ENCODE measurements around the gene SND1.

SND1 gene

GRCh38 chr7:127650847-127651555 lies 993 bp upstream of the SND1 start:
- TF ChIP-seq ZFP30 (CRISPR knock-in tag; IDR thresholded peaks at IDR 0.05), result no peak
- no peak for TF ChIP-seq RARB (CRISPR knock-in tag; IDR thresholded peaks at IDR 0.05)
- no peak for TF ChIP-seq ARNTL (CRISPR knock-in tag; IDR thresholded peaks at IDR 0.05; ENCODE audit: borderline replicate concordance, low read depth)
- no peak for TF ChIP-seq OSR1 (CRISPR knock-in tag; IDR thresholded peaks at IDR 0.05)
- no peak; the same call in 1 of the 2 replicates for TF ChIP-seq GLIS3 (CRISPR knock-in tag; IDR thresholded peaks at IDR 0.05)
- no peak for TF ChIP-seq TOX (CRISPR knock-in tag; IDR thresholded peaks at IDR 0.05; ENCODE audit: borderline replicate concordance)
- no peak for TF ChIP-seq ZNF70 (CRISPR knock-in tag; IDR thresholded peaks at IDR 0.05)
- TF ChIP-seq SNAI2 (CRISPR knock-in tag; IDR thresholded peaks at IDR 0.05), result no peak
- TF ChIP-seq TCF4 (CRISPR knock-in tag; IDR thresholded peaks at IDR 0.05; ENCODE audit: borderline replicate concordance), result no peak
- TF ChIP-seq ISL1 (CRISPR knock-in tag; IDR thresholded peaks at IDR 0.05), result no peak
- no peak for TF ChIP-seq TSHZ2 (CRISPR knock-in tag; IDR thresholded peaks at IDR 0.05)
- TF ChIP-seq, protein P1, sequence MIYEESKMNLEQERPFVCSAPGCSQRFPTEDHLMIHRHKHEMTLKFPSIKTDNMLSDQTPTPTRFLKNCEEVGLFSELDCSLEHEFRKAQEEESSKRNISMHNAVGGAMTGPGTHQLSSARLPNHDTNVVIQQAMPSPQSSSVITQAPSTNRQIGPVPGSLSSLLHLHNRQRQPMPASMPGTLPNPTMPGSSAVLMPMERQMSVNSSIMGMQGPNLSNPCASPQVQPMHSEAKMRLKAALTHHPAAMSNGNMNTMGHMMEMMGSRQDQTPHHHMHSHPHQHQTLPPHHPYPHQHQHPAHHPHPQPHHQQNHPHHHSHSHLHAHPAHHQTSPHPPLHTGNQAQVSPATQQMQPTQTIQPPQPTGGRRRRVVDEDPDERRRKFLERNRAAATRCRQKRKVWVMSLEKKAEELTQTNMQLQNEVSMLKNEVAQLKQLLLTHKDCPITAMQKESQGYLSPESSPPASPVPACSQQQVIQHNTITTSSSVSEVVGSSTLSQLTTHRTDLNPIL (CRISPR knock-in tag; IDR thresholded peaks at IDR 0.05; ENCODE audit: low read depth), result no peak
- TF ChIP-seq CSDC2 (CRISPR knock-in tag; IDR thresholded peaks at IDR 0.05), result no peak
- no peak for TF ChIP-seq ZFP3 (CRISPR knock-in tag; IDR thresholded peaks at IDR 0.05)
- no peak for TF ChIP-seq ZNF565 (CRISPR knock-in tag; conservative IDR thresholded peaks at IDR 0.05; ENCODE audit: low read depth)
- no peak for TF ChIP-seq ZNF8 (CRISPR knock-in tag; IDR thresholded peaks at IDR 0.05)
- no peak for TF ChIP-seq ESRRG (CRISPR knock-in tag; IDR thresholded peaks at IDR 0.05)
- ATAC-seq, result peak; percentile 7

GRCh38 chr7:127652333-127653248 lies 597 bp downstream of the SND1 start:
- ATAC-seq, result peak; percentile 48
- TF ChIP-seq POU6F1 (CRISPR knock-in tag; IDR thresholded peaks at IDR 0.05; ENCODE audit: borderline replicate concordance, low read depth), result no peak
- TF ChIP-seq GLIS3 (CRISPR knock-in tag; IDR thresholded peaks at IDR 0.05), result no peak
- no peak for TF ChIP-seq OSR1 (CRISPR knock-in tag; IDR thresholded peaks at IDR 0.05)
- TF ChIP-seq, protein P1 (CRISPR knock-in tag; IDR thresholded peaks at IDR 0.05; ENCODE audit: low read depth), result no peak
- peak; percentile 44; the same call in 1 of the 2 replicates for TF ChIP-seq TSHZ2 (CRISPR knock-in tag; IDR thresholded peaks at IDR 0.05)
- no peak for TF ChIP-seq ZFP3 (CRISPR knock-in tag; IDR thresholded peaks at IDR 0.05)
- no peak for TF ChIP-seq ISL1 (CRISPR knock-in tag; IDR thresholded peaks at IDR 0.05)
